Measurements from ENCODE around the gene ADAMTS17. TPM values are rescaled to one million over a fixed set of nuclear protein-coding genes. Genes with fewer than 3 reads are reported as not detected.
"Not testable (repeated sequence)": the region's sequence is repeated elsewhere in the genome, so short reads cannot be mapped to it uniquely, and the experiment has no call there.

ADAMTS17 gene
- total RNA-seq, 1 donor from 2014 or later = 0.47 TPM

DNA sequence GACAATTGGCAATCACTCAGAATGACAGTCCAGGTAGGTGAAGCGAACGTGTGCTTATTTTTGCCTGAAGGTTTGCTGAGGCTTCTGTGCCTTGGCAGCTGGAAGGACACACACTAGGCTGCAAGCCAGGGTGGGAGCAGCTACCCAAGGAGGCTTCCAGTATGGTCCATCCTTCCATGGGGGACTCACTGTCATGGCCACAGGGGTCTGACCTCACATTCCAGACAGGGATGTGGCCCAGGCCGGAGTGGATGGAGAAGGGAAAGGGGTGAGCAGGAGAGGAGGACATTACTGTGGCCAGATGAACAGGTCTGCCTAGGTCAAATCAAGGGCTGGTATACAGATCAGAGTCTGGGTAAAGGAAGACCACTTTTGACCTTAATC, 247.7 kb downstream of the ADAMTS17 start:
- DNase-seq = no peak
- no peaks in the 10 kb centered on the region for H3K27me3 Mint-ChIP-seq
- intact Hi-C loops (cut with micrococcal nuclease) = no loop called here
- no peaks in the 10 kb centered on the region for H3K4me1 Mint-ChIP-seq
- no peaks in the 10 kb centered on the region for H3K36me3 Mint-ChIP-seq (ENCODE audit: low read depth)
- H3K27ac Mint-ChIP-seq = no peak overlapping the region
- H3K4me3 Mint-ChIP-seq = no peak overlapping the region
- no peaks in the 10 kb centered on the region for H3K9me3 Mint-ChIP-seq

DNA sequence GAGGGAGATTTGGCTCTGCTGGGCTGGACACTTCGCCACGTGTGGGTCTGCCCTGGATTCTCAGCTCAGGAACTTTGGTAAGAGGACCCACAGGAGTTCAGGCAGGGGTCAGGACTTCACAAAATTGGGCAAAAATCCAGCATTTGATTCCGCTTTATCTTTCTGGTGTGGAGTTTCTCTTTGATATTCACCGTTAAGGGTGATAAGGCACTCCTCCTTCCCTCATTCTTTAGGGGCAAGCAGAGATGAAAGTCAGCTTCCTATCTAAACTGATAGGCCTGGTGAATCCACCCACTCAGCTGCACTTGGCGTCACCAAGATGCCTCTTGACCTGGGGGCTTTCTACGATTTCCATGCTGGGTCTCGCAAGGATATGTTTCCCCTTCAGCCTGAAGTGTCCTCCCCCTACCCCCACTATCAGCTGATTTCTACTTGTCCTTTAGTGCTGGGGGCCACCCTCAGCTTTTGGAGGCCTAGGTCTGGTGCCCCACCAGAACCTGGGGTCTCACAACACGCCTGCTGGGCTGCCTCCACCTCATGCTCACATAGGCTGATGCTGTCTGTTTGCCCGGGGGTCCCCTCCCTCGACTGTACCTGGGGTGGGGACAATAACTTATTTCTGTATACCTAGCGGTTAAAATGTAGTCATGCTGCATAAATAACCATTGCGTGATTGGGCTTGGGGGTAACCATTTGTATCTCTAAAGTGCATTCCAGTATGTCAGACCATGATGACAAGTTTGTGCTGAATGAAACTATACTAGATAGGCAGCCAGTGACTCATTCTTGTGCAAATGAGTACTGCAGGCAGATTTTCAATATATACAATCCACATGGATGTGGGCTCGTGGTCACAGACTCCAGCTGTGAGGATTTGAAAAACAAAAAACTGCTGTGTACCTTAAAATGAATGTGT, 248.3 kb downstream of the ADAMTS17 start:
- no peak overlapping the region for H3K27ac Mint-ChIP-seq
- H3K27me3 Mint-ChIP-seq = no peaks in the 10 kb centered on the region
- H3K4me1 Mint-ChIP-seq = no peaks in the 10 kb centered on the region
- intact Hi-C loops (cut with micrococcal nuclease) = no loop called here
- no peak overlapping the region for H3K4me3 Mint-ChIP-seq
- no peaks in the 10 kb centered on the region for H3K36me3 Mint-ChIP-seq (ENCODE audit: low read depth)
- H3K9me3 Mint-ChIP-seq = no peaks in the 10 kb centered on the region
- DNase-seq = peak; percentile 51

DNA sequence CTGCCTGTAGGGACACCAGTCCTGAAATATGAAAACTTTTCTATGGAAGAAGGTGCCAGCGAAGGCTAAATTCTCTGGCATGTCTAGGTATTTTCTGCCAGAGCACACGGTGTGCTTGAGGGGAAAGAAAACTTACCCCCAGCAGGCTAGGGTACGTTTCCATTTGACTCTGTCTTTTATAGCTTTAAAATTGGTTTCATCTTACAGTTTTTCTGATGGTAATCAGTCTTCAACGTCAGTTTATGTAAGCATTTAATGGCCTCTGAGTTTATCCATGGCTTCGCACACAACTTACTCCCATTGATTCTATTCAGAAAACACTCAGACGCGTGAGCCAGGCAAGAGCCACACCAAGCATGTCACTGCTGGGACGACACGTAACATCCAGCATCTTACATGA, 249.7 kb downstream of the ADAMTS17 start:
- Mint-ChIP-seq H3K9me3 (no peaks in the 10 kb centered on the region), H3K4me3 (no peak overlapping the region), H3K27me3 (no peaks in the 10 kb centered on the region), H3K36me3 (ENCODE audit: low read depth) (no peaks in the 10 kb centered on the region), H3K27ac (no peak overlapping the region), H3K4me1 (no peaks in the 10 kb centered on the region)
- peak; percentile 47 for DNase-seq
- intact Hi-C loops (cut with micrococcal nuclease) = no loop called here

DNA sequence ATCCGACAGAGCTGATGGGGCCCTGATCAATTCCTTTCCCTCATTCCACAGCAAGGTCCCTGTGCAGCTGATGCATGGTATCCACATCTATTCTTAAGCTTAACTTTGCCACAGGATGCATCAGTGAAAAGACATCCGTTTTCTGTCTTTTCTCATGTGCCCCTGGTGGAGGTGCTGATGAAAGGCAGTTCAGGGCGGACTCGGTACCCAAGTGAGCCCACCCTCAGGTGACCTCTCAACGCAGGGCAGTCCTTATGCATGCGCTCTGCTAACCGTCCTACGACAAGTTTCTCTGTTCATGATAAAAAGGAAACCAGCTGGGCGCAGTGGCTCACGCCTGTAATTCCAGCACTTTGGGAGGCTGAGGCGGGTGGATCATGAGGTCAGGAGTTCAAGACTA, 251.4 kb downstream of the ADAMTS17 start:
- Mint-ChIP-seq H3K9me3 (no peaks in the 10 kb centered on the region), H3K36me3 (ENCODE audit: low read depth) (no peaks in the 10 kb centered on the region), H3K4me3 (no peak overlapping the region), H3K27me3 (no peaks in the 10 kb centered on the region), H3K27ac (no peak overlapping the region), H3K4me1 (no peaks in the 10 kb centered on the region)
- intact Hi-C loops (cut with micrococcal nuclease) = no loop called here
- peak; percentile 36 for DNase-seq

DNA sequence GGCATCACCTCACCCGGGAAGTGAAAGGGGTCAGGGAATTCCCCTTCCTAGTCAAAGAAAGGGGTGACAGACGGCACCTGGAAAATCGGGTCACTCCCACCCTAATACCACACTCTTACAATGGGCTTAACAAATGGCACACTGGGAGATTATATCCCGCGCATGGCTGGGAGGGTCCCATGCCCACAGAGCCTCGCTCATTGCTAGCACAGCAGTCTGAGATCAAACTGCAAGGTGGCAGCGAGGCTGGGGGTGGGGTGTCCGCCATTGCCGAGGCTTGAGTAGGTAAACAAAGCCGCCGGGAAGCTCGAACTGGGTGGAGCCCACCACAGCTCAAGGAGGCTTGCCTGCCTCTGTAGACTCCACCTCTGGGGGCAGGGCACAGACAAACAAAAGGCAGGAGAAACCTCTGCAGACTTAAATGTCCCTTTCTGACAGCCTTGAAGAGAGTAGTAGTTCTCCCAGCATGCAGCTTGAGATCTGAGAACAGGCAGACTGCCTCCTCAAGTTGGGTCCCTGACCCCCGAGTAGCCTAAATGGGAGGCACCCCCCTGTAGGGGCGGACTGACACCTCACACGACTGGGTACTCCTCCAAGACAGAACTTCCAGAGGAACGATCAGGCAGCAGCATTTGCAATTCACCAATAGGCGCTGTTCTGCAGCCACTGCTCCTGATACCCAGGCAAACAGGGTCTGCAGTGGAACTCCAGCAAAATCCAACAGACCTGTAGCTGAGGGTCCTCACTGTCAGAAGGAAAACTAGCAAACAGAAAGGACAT, 257.5 kb downstream of the ADAMTS17 start:
- peak; percentile 41 for DNase-seq
- H3K27me3 Mint-ChIP-seq; intact Hi-C loops (cut with micrococcal nuclease); H3K4me1 Mint-ChIP-seq; H3K4me3 Mint-ChIP-seq; H3K36me3 Mint-ChIP-seq (ENCODE audit: low read depth); H3K9me3 Mint-ChIP-seq; H3K27ac Mint-ChIP-seq: not testable (repeated sequence)

DNA sequence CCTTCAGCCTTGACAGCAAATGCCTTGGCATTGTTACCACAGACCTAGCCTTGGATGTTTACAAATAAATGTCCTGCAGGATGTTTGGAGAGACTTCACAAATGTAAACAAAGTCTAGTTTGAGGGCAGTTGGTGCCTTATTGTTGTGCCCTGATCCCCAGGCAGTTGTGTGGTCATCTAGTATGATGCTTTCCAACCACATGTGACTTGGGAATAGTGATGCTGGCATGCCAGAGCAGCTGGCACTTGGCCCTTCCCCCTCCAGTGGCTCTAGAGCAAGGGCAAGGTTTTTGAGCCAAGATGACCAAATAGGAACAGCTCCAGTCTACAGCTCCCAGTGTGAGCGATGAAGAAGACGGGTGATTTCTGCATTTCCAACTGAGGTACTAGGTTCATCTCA, 258.2 kb downstream of the ADAMTS17 start:
- Mint-ChIP-seq H3K27ac (no peak overlapping the region), H3K9me3 (no peaks in the 10 kb centered on the region), H3K4me1 (no peaks in the 10 kb centered on the region), H3K4me3 (no peak overlapping the region), H3K36me3 (ENCODE audit: low read depth) (no peaks in the 10 kb centered on the region), H3K27me3 (no peaks in the 10 kb centered on the region)
- peak; percentile 25 for DNase-seq
- intact Hi-C loops (cut with micrococcal nuclease) = no loop called here

DNA sequence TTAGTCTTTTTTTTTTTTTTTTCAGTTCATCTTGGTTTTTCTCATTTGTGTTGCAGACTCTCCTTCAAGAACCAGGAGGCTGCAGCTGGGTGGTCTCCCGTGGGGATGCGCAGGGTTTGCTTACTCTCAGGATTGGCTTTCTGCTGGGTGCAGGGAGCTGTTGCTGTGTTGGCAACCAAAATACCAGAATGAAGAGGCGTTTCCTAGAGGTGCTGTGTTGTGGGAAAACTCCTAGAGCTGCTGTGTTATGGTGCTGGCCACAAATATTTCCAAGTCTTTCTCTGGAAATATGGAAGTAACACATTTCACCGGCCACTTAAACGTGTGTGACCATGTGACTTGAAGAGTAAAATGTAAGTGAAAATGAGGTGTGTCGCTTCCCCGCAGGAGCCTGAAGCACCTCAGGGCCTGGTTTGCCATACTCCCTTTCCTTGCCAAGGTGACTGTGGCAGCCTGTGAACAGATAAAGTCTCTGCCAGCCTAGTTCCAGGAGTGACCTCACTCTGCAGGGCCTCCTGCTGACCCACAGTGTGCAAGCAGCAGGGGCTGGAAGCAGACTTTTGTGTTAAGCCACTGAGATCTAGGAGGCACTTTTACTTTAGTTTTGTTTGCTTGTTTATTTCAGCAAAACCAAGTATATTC, 258.9 kb downstream of the ADAMTS17 start:
- Mint-ChIP-seq H3K27me3 (no peaks in the 10 kb centered on the region), H3K9me3 (no peaks in the 10 kb centered on the region), H3K27ac (no peak overlapping the region), H3K4me1 (no peaks in the 10 kb centered on the region), H3K4me3 (no peak overlapping the region), H3K36me3 (ENCODE audit: low read depth) (no peaks in the 10 kb centered on the region)
- peak; percentile 48 for DNase-seq
- intact Hi-C loops (cut with micrococcal nuclease) = no loop called here

DNA sequence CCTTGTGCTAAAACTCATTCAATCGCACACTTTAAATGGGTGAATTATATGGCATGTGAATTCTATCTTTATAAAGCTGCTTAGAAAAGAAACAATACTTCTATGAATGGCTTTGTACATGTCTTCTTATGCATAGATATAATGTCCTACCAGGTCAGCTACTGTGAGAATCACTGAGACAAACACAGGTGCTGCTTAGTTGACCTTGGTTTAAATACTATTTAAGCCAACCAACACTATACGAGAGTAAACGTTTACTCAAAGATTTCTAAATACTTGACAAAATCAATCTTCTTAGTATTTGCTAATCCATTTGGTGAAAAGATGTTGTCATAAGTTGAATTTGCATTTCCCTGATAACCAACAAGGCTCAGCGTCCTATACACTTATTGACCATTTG, 260.3 kb downstream of the ADAMTS17 start:
- Mint-ChIP-seq H3K9me3 (no peaks in the 10 kb centered on the region), H3K27me3 (peaks cover 3% of the 10 kb centered on the region), H3K4me1 (no peaks in the 10 kb centered on the region), H3K27ac (no peak overlapping the region), H3K36me3 (ENCODE audit: low read depth) (no peaks in the 10 kb centered on the region), H3K4me3 (no peak overlapping the region)
- DNase-seq = no peak
- intact Hi-C loops (cut with micrococcal nuclease) = no loop called here

DNA sequence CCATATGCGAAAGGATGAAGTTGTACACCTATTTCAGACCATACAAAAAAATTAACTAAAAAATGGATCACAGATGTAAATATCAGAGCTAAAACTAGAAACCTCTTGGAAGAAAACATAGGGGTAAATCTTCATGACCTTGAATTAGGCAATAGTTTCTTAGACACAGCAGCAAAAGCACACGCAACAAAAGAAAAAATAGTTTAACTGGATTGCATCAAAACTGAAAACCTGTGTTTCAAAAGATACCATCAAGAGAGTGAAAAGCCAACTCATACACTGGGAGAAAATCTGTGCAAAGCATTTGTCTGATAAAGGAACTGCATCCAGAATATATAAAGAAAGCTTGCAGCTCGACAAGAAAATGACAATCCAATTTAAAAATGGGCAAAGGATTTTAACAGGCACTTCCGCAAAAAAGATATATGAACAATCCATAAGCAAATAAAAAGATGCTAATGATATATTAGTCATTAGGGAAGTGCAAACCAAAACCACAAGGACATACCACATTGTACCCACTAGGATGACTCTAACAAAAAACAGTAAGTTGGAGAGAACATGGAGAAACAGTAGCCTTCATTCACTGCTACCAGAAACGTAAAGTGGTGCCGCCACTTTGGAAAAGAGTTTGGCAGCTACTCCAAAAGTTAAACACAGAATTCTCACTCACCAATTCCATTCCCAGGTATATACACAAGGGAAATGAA, 263.1 kb downstream of the ADAMTS17 start:
- no peak for DNase-seq
- Mint-ChIP-seq H3K9me3 (no peaks in the 10 kb centered on the region), H3K27me3 (peaks cover 3% of the 10 kb centered on the region), H3K4me3 (no peak overlapping the region), H3K36me3 (ENCODE audit: low read depth) (no peaks in the 10 kb centered on the region), H3K4me1 (no peaks in the 10 kb centered on the region), H3K27ac (no peak overlapping the region)
- intact Hi-C loops (cut with micrococcal nuclease) = no loop called here

DNA sequence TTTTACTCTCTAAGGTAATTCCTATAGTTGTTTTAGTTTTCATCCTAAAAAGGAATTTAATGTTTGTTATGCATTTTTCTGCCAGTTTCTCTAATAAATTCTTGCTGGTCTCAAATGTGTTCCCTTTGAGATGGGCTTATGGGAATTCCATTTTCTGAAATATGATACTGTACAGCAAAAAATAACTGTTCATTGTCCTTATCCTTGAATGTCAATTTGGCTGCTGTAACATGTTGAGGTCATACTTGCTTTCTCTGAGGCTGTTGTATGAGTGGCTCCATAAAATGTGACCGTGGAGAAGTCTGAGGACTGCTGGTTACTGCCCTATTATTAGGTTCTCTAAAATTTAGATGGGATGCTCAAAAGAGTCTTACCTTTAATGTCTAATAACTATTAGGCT, 266.5 kb downstream of the ADAMTS17 start:
- DNase-seq = no peak
- Mint-ChIP-seq H3K4me3 (no peak overlapping the region), H3K9me3 (no peaks in the 10 kb centered on the region), H3K4me1 (no peaks in the 10 kb centered on the region), H3K36me3 (ENCODE audit: low read depth) (no peaks in the 10 kb centered on the region), H3K27ac (no peak overlapping the region), H3K27me3 (peaks cover 3% of the 10 kb centered on the region)
- intact Hi-C loops (cut with micrococcal nuclease) = no loop called here

DNA sequence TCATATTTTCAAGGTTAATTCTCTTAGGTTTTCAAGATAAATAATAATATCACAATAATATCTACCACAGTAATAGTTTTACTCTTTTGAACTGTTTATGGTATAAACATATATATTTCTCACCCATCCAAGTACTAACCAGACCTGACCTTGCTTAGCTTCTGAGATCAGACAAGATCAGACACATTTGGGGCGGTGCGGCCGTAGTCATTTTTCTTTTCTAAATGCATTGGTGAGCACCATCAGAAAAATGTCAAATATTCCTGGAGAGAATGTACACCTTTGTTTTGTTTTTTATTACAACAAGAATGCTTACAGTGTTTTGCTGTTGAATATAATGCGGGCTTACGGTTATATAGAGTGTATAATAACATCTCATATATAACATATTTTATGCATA, 267.8 kb downstream of the ADAMTS17 start:
- intact Hi-C loops (cut with micrococcal nuclease) = no loop called here
- Mint-ChIP-seq H3K36me3 (ENCODE audit: low read depth) (no peaks in the 10 kb centered on the region), H3K9me3 (no peaks in the 10 kb centered on the region), H3K27ac (no peak overlapping the region), H3K4me1 (no peaks in the 10 kb centered on the region), H3K27me3 (peaks cover 3% of the 10 kb centered on the region), H3K4me3 (no peak overlapping the region)
- DNase-seq = no peak

DNA sequence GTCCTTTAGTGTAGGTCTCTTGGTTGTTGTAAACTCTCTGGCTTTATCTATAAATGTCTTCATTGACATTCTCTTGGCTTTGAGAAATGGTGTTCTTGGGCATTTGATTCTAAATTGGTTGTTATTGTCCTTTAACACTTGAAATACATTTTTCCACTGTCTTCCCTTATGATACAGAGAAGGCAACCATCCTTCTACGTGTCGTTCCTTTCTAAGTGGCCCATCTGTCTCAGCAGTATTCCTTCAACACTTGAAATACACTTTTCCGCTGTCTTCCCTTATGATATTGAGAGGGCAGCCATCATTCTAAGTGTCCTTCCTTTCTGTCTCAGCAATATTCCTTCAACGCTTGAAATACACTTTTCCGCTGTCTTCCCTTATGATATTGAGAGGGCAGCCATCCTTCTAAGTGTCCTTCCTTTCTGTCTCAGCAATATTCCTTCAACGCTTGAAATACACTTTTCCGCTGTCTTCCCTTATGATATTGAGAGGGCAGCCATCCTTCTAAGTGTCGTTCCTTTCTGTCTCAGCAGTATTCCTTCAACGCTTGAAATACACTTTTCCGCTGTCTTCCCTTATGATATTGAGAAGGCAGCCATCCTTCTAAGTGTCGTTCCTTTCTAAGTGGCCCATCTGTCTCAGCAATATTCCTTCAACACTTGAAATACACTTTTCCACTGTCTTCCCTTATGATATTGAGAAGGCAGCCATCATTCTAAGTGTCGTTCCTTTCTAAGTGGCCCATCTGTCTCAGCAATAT, 275.1 kb downstream of the ADAMTS17 start:
- DNase-seq; H3K4me3 Mint-ChIP-seq; H3K27ac Mint-ChIP-seq; H3K36me3 Mint-ChIP-seq (ENCODE audit: low read depth); H3K27me3 Mint-ChIP-seq; intact Hi-C loops (cut with micrococcal nuclease); H3K4me1 Mint-ChIP-seq; H3K9me3 Mint-ChIP-seq: not testable (repeated sequence)

DNA sequence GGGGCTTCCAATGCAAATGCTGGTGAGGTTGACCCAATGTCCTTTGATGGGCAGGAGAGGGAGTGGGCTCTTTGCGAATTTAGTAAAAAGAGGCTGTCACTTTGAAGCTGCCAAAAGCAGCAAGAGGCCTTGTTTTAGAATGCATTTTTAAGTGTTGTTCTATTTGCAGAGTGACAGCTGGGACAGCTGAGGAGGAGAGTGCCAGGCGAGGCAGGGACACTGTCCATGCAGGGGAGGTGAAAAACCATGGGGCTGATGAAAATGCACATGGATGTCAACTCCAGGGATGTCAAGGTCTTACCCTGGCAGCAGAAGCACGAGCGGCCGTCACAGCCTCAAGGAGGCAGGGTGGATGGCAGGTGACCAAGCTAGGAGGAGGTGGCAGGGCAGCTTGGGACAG, 279.8 kb downstream of the ADAMTS17 start:
- Mint-ChIP-seq H3K4me1 (no peaks in the 10 kb centered on the region), H3K36me3 (ENCODE audit: low read depth) (no peaks in the 10 kb centered on the region), H3K9me3 (peaks cover 3% of the 10 kb centered on the region), H3K4me3 (no peak overlapping the region), H3K27ac (no peak overlapping the region), H3K27me3 (no peaks in the 10 kb centered on the region)
- no peak for DNase-seq
- intact Hi-C loops (cut with micrococcal nuclease) = no loop called here

All from activated CD4-positive, alpha-beta T cell treated with anti-CD3 and anti-CD28 coated beads, Interleukin-2, amount 10 ng/mL, durations not matched to agents 24 days and 14 days (primary cell).